ENCODE results near the gene NDUFC2.
"Not testable (repeated sequence)": the region's sequence is repeated elsewhere in the genome, so short reads cannot be mapped to it uniquely, and the experiment has no call there.

GRCh38 chr11:78041380-78041719 is 38.3 kb downstream of the NDUFC2 start:
- TF ChIP-seq EZH2phosphoT487 (IDR thresholded peaks at IDR 0.05; ENCODE audit: insufficient read depth, low read depth); EZH2 (IDR thresholded peaks at IDR 0.05; ENCODE audit: insufficient read depth, poor library complexity, severe bottlenecking): not testable (repeated sequence)

Measured in GM23248 (cell line).